ENCODE measurements around the gene TENM4.

The TENM4 gene

GRCh38 chr11:79060081-79060953 is 380.5 kb downstream of the TENM4 start:
- no peak for TF ChIP-seq BHLHE40 (IDR thresholded peaks at IDR 0.05; ENCODE audit: borderline replicate concordance)
- no peak for TF ChIP-seq ELF4 (IDR thresholded peaks at IDR 0.05)
- no peak for TF ChIP-seq L3MBTL2 (conservative IDR thresholded peaks at IDR 0.05)
- no peak for TF ChIP-seq HDGF (IDR thresholded peaks at IDR 0.05; ENCODE audit: borderline replicate concordance)
- no peak for TF ChIP-seq FOXK2 (IDR thresholded peaks at IDR 0.05)
- no peak for TF ChIP-seq SUZ12 (IDR thresholded peaks at IDR 0.05)
- TF ChIP-seq TARDBP (IDR thresholded peaks at IDR 0.05), result no peak
- TF ChIP-seq ARNT (IDR thresholded peaks at IDR 0.05), result no peak
- no peak for TF ChIP-seq ZNF384 (IDR thresholded peaks at IDR 0.05)
- TF ChIP-seq FOXA1 (IDR thresholded peaks at IDR 0.05), result no peak
- TF ChIP-seq LEF1 (IDR thresholded peaks at IDR 0.05; ENCODE audit: borderline replicate concordance), result no peak
- no peak for TF ChIP-seq NFRKB (IDR thresholded peaks at IDR 0.05)
- TF ChIP-seq CTBP1 (IDR thresholded peaks at IDR 0.05; ENCODE audit: borderline replicate concordance), result no peak
- TF ChIP-seq SP1 (IDR thresholded peaks at IDR 0.05), result no peak
- TF ChIP-seq PKNOX1 (IDR thresholded peaks at IDR 0.05), result no peak
- no peak for TF ChIP-seq FOXM1 (IDR thresholded peaks at IDR 0.05; ENCODE audit: borderline replicate concordance)
- ChIA-PET POLR2A (no interaction called here), CTCF (interaction anchor here (0.6 to 1.4 kb wide), 4 partner anchors 29 to 415 kb away, joined by 3 to 5 read pairs (median 4); no protein-coding TSS in a partner anchor)
- DNase-seq (ENCODE audit: extremely low spot score), result peak; percentile 17

GRCh38 chr11:79059141-79059540 is 381.7 kb downstream of the TENM4 start:
- DNase-seq (ENCODE audit: extremely low spot score), result no peak
- TF ChIP-seq NFRKB (IDR thresholded peaks at IDR 0.05) (no peak), HDGF (IDR thresholded peaks at IDR 0.05; ENCODE audit: borderline replicate concordance) (no peak), SUZ12 (IDR thresholded peaks at IDR 0.05) (no peak), ELF4 (IDR thresholded peaks at IDR 0.05) (no peak), ARNT (IDR thresholded peaks at IDR 0.05) (no peak), CTBP1 (IDR thresholded peaks at IDR 0.05; ENCODE audit: borderline replicate concordance) (no peak), FOXM1 (IDR thresholded peaks at IDR 0.05; ENCODE audit: borderline replicate concordance) (no peak), LEF1 (IDR thresholded peaks at IDR 0.05; ENCODE audit: borderline replicate concordance) (no peak), SP1 (IDR thresholded peaks at IDR 0.05) (no peak), TARDBP (IDR thresholded peaks at IDR 0.05) (no peak), FOXA1 (IDR thresholded peaks at IDR 0.05) (no peak), FOXK2 (IDR thresholded peaks at IDR 0.05) (no peak), BHLHE40 (IDR thresholded peaks at IDR 0.05; ENCODE audit: borderline replicate concordance) (no peak), ZNF384 (IDR thresholded peaks at IDR 0.05) (no peak)
- ChIA-PET CTCF (interaction anchor here (1.1 to 1.4 kb wide), 2 partner anchors 30 to 233 kb away, joined by 3 read pairs; no protein-coding TSS in a partner anchor), POLR2A (no interaction called here)

- CTCF ChIA-PET, result no interaction called here
- POLR2A ChIA-PET, result interaction anchor here (0.6 kb wide), 1 partner anchor 23 kb away, joined by 3 read pairs; no protein-coding TSS in a partner anchor
- DNase-seq (ENCODE audit: extremely low spot score), result no peak
- no peak for TF ChIP-seq LEF1 (IDR thresholded peaks at IDR 0.05; ENCODE audit: borderline replicate concordance)
- TF ChIP-seq CTBP1 (IDR thresholded peaks at IDR 0.05; ENCODE audit: borderline replicate concordance), result no peak
- no peak for TF ChIP-seq PKNOX1 (IDR thresholded peaks at IDR 0.05)
- no peak for TF ChIP-seq ELF4 (IDR thresholded peaks at IDR 0.05)
- no peak for TF ChIP-seq BHLHE40 (IDR thresholded peaks at IDR 0.05; ENCODE audit: borderline replicate concordance)
- no peak for TF ChIP-seq SUZ12 (IDR thresholded peaks at IDR 0.05)
- TF ChIP-seq SP1 (IDR thresholded peaks at IDR 0.05), result no peak
- no peak for TF ChIP-seq NFRKB (IDR thresholded peaks at IDR 0.05)
- no peak for TF ChIP-seq L3MBTL2 (conservative IDR thresholded peaks at IDR 0.05)
- TF ChIP-seq FOXK2 (IDR thresholded peaks at IDR 0.05), result no peak
- no peak for TF ChIP-seq FOXM1 (IDR thresholded peaks at IDR 0.05; ENCODE audit: borderline replicate concordance)
- no peak for TF ChIP-seq ZNF384 (IDR thresholded peaks at IDR 0.05)
- no peak for TF ChIP-seq ARNT (IDR thresholded peaks at IDR 0.05)
- no peak for TF ChIP-seq FOXA1 (IDR thresholded peaks at IDR 0.05)
- TF ChIP-seq HDGF (IDR thresholded peaks at IDR 0.05; ENCODE audit: borderline replicate concordance), result no peak
- no peak for TF ChIP-seq TARDBP (IDR thresholded peaks at IDR 0.05)
Measured at GRCh38 chr11:79055856-79056631, 384.8 kb downstream of the TENM4 start.

GRCh38 chr11:79054636-79055035 is 386.2 kb downstream of the TENM4 start:
- CTCF ChIA-PET, result interaction anchor here (0.8 kb wide), 2 partner anchors 256 to 409 kb away, joined by 3 to 5 read pairs; no protein-coding TSS in a partner anchor
- POLR2A ChIA-PET, result no interaction called here
- TF ChIP-seq NFRKB (IDR thresholded peaks at IDR 0.05) (no peak), PKNOX1 (IDR thresholded peaks at IDR 0.05) (peak; percentile 54)
- no peak for DNase-seq (ENCODE audit: extremely low spot score)

- POLR2A ChIA-PET, result no interaction called here
- TF ChIP-seq FOXK2 (IDR thresholded peaks at IDR 0.05) (no peak), ARNT (IDR thresholded peaks at IDR 0.05) (no peak), SUZ12 (IDR thresholded peaks at IDR 0.05) (no peak), ELF4 (IDR thresholded peaks at IDR 0.05) (no peak), FOXA1 (IDR thresholded peaks at IDR 0.05) (no peak), BHLHE40 (IDR thresholded peaks at IDR 0.05; ENCODE audit: borderline replicate concordance) (no peak), NFRKB (IDR thresholded peaks at IDR 0.05) (no peak), CTBP1 (IDR thresholded peaks at IDR 0.05; ENCODE audit: borderline replicate concordance) (no peak), PKNOX1 (IDR thresholded peaks at IDR 0.05) (no peak), LEF1 (IDR thresholded peaks at IDR 0.05; ENCODE audit: borderline replicate concordance) (no peak), FOXM1 (IDR thresholded peaks at IDR 0.05; ENCODE audit: borderline replicate concordance) (no peak), ZNF384 (IDR thresholded peaks at IDR 0.05) (no peak), TARDBP (IDR thresholded peaks at IDR 0.05) (no peak), HDGF (IDR thresholded peaks at IDR 0.05; ENCODE audit: borderline replicate concordance) (no peak), SP1 (IDR thresholded peaks at IDR 0.05) (no peak)
- DNase-seq (ENCODE audit: extremely low spot score), result peak; percentile 44
- CTCF ChIA-PET, result interaction anchor here (0.6 to 1.0 kb wide), 3 partner anchors 48 to 407 kb away, joined by 4 to 5 read pairs (median 4); no protein-coding TSS in a partner anchor
Measured at GRCh38 chr11:79052544-79052943, 388.3 kb downstream of the TENM4 start.

Measured in HEK293T (cell line).